Superior temporal gyrus (tissue), 1 donor: Measurements from ENCODE around the gene TBC1D21.
A peak's percentile ranks its signal among the peaks of the same experiment; 100 is the strongest.
"Not testable (repeated sequence)": the region's sequence is repeated elsewhere in the genome, so short reads cannot be mapped to it uniquely, and the experiment has no call there.

Experiments
- DNase-seq: peaks from one replicate; pipeline ENCODE4 v3.0.0-alpha.2; 2016; ENCODE audit errors: extremely low spot score

TBC1D21 gene

GRCh38 chr15:73930371-73930770 lies 57.0 kb downstream of the TBC1D21 start:
- DNase-seq = no peak

- DNase-seq = no peak
Observed at GRCh38 chr15:73930790-73931281, 57.5 kb downstream of the TBC1D21 start.

GRCh38 chr15:73931441-73931840 lies 58.1 kb downstream of the TBC1D21 start:
- no peak for DNase-seq

- DNase-seq = no peak
Observed at GRCh38 chr15:73932381-73933191, 59.2 kb downstream of the TBC1D21 start.

- DNase-seq = no peak
Observed at GRCh38 chr15:73934281-73934680, 60.9 kb downstream of the TBC1D21 start.

GRCh38 chr15:73935547-73935946 lies 62.2 kb downstream of the TBC1D21 start:
- DNase-seq = no peak

GRCh38 chr15:73936181-73936580 lies 62.8 kb downstream of the TBC1D21 start:
- DNase-seq = peak; percentile 4

GRCh38 chr15:73936588-73937290 lies 63.4 kb downstream of the TBC1D21 start:
- no peak for DNase-seq

GRCh38 chr15:73937296-73937695 lies 63.9 kb downstream of the TBC1D21 start:
- DNase-seq = no peak

GRCh38 chr15:73937726-73938125 lies 64.4 kb downstream of the TBC1D21 start:
- no peak for DNase-seq

GRCh38 chr15:73938516-73938915 lies 65.2 kb downstream of the TBC1D21 start:
- DNase-seq = not testable (repeated sequence)
